ENCODE measurements around the gene TNRC6C. TPM values are rescaled to one million over a fixed set of nuclear protein-coding genes. Genes with fewer than 3 reads are reported as not detected.

The TNRC6C gene
- total RNA-seq, 4 donors from 2014 or later, result 9.1 to 32.7 (median 14.3) TPM

GRCh38 chr17:77923776-77924513 lies 34.6 kb upstream of the TNRC6C start:
- no peaks in the 10 kb centered on the region for H3K9me3 ChIP-seq
- H3K4me1 ChIP-seq, result no peaks in the 10 kb centered on the region
- H3K36me3 ChIP-seq, result no peaks in the 10 kb centered on the region
- H3K27me3 ChIP-seq, result no peaks in the 10 kb centered on the region
- no peak for TF ChIP-seq CTCF (IDR thresholded peaks at IDR 0.05)
- TF ChIP-seq POLR2A (IDR thresholded peaks at IDR 0.05), result no peak
- WGBS, 2 donors, result 78 to 81% methylated on average over 10 of the region's 10 CpGs
- H3K4me3 ChIP-seq (replicated peaks in 1 of 3), result no peak overlapping the region
- H3K27ac ChIP-seq, result no peak overlapping the region
- intact Hi-C loops (cut with DNase I), result no loop called here
- DNase-seq, result no peak

GRCh38 chr17:77924757-77925336 lies 33.7 kb upstream of the TNRC6C start:
- Histone ChIP-seq H3K9me3 (no peaks in the 10 kb centered on the region), H3K4me1 (no peaks in the 10 kb centered on the region), H3K36me3 (no peaks in the 10 kb centered on the region), H3K4me3 (replicated peaks in 1 of 3) (no peak overlapping the region), H3K27me3 (no peaks in the 10 kb centered on the region), H3K27ac (no peak overlapping the region)
- peak in 1 of 2 donors; percentile 21 for DNase-seq
- no peak for TF ChIP-seq CTCF (IDR thresholded peaks at IDR 0.05)
- no peak for TF ChIP-seq POLR2A (IDR thresholded peaks at IDR 0.05)
- intact Hi-C loops (cut with DNase I), result no loop called here
- WGBS, 2 donors, result 55 to 70% methylated on average over 3 to 14 of the region's 14 CpGs

- Histone ChIP-seq H3K9me3 (no peaks in the 10 kb centered on the region), H3K27ac (no peak overlapping the region), H3K27me3 (no peaks in the 10 kb centered on the region), H3K36me3 (no peaks in the 10 kb centered on the region), H3K4me1 (no peaks in the 10 kb centered on the region), H3K4me3 (replicated peaks in 1 of 3) (no peak overlapping the region)
- DNase-seq, result no peak
- intact Hi-C loops (cut with DNase I), result no loop called here
- TF ChIP-seq CTCF (IDR thresholded peaks at IDR 0.05) (no peak), POLR2A (IDR thresholded peaks at IDR 0.05) (no peak)
- 87 to 94% methylated on average over 10 to 11 of the region's 11 CpGs for WGBS, 2 donors
Observed at GRCh38 chr17:77925831-77926543, 32.5 kb upstream of the TNRC6C start.

- Histone ChIP-seq H3K27me3 (no peaks in the 10 kb centered on the region), H3K4me3 (replicated peaks in 1 of 3) (no peak overlapping the region), H3K4me1 (peaks cover 0 to 6% of the 10 kb centered on the region in 2 donors), H3K36me3 (no peaks in the 10 kb centered on the region), H3K9me3 (no peaks in the 10 kb centered on the region), H3K27ac (no peak overlapping the region)
- DNase-seq, result no peak
- 86 to 90% methylated on average over 2 of the region's 2 CpGs for WGBS, 2 donors
- intact Hi-C loops (cut with DNase I), result no loop called here
- TF ChIP-seq POLR2A (IDR thresholded peaks at IDR 0.05), result no peak
- TF ChIP-seq CTCF (IDR thresholded peaks at IDR 0.05), result no peak
Observed at GRCh38 chr17:77926981-77927380, 31.5 kb upstream of the TNRC6C start.
